ENCODE measurements around the gene DAB2. TPM values are rescaled to one million over a fixed set of nuclear protein-coding genes. Genes with fewer than 3 reads are reported as not detected.

Gene DAB2
- total RNA-seq, 1 donor from 2014 or later = 14.6 TPM

DNA sequence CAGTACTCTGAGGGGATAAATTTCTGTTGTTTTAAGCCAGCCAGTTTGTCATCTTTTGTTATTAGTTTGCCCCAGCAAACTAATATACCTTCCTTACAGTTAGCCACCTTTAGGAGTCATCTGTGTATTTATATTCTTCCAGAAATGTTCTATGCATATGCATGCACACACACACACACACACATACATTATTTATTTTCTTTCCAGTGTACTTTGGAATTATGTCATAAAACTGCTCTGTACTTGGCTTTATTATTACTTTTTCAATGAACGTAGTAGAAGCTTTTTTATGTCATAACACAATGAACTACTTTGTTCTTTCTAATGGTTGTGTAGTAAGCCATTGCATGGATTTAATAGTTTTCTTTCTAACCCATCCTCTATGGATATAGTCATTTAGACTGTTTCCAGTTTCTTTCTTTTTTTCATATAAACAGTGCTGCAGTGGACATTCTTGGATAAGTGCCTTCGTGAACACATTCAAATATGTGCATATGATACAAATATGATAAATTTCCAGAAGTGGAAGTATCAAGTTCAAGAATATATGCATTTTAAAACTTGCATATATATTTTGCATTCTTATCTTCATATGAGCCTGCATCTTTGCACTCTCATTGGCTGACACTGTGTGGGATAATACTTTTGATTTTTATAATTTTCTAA, 26.6 kb upstream of the DAB2 start:
- Histone ChIP-seq H3K4me3 (ENCODE audit: low read depth, low read length) (no peak overlapping the region), H3K36me3 (ENCODE audit: control insufficient read depth, insufficient read depth, low read length) (no peaks in the 10 kb centered on the region), H3K27me3 (ENCODE audit: control insufficient read depth, insufficient read depth, low read length) (no peaks in the 10 kb centered on the region)
- no peak for TF ChIP-seq CTCF (IDR thresholded peaks at IDR 0.05; ENCODE audit: insufficient read depth, low read length, poor library complexity, severe bottlenecking)
- no peak for DNase-seq (ENCODE audit: low read depth)

- no peak for TF ChIP-seq CTCF (IDR thresholded peaks at IDR 0.05; ENCODE audit: insufficient read depth, low read length, poor library complexity, severe bottlenecking)
- H3K4me3 ChIP-seq (ENCODE audit: low read depth, low read length) = no peak overlapping the region
- no peaks in the 10 kb centered on the region for H3K27me3 ChIP-seq (ENCODE audit: control insufficient read depth, insufficient read depth, low read length)
- no peaks in the 10 kb centered on the region for H3K36me3 ChIP-seq (ENCODE audit: control insufficient read depth, insufficient read depth, low read length)
- DNase-seq (ENCODE audit: low read depth) = no peak
These were observed 25.7 kb upstream of the DAB2 start for GRCh38 chr5:39450487-39450886.

DNA sequence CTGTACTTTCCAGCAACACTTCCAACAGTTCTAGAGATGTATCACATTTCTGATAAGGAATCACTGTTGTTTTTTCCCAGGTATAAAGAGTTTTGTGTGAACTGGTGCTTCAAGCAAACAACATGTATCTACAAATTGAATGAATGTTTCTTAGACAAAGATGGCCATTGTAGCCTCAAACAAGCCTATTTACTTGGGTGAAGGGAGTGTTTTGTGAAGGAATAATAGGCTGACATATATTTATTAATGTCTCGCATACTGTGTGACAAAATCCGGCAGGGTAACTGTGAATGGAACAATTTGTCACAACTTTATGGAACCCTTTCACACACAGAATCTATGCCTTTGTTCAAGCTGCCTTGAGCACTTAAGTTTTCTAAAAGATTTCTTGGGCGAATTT, 24.8 kb upstream of the DAB2 start:
- Histone ChIP-seq H3K27me3 (ENCODE audit: control insufficient read depth, insufficient read depth, low read length) (no peaks in the 10 kb centered on the region), H3K36me3 (ENCODE audit: control insufficient read depth, insufficient read depth, low read length) (no peaks in the 10 kb centered on the region), H3K4me3 (ENCODE audit: low read depth, low read length) (no peak overlapping the region)
- DNase-seq (ENCODE audit: low read depth) = no peak
- TF ChIP-seq CTCF (IDR thresholded peaks at IDR 0.05; ENCODE audit: insufficient read depth, low read length, poor library complexity, severe bottlenecking) = no peak

- DNase-seq (ENCODE audit: low read depth) = no peak
- H3K4me3 ChIP-seq (ENCODE audit: low read depth, low read length) = no peak overlapping the region
- TF ChIP-seq CTCF (IDR thresholded peaks at IDR 0.05; ENCODE audit: insufficient read depth, low read length, poor library complexity, severe bottlenecking) = no peak
- no peaks in the 10 kb centered on the region for H3K27me3 ChIP-seq (ENCODE audit: control insufficient read depth, insufficient read depth, low read length)
- no peaks in the 10 kb centered on the region for H3K36me3 ChIP-seq (ENCODE audit: control insufficient read depth, insufficient read depth, low read length)
These were observed 23.8 kb upstream of the DAB2 start for GRCh38 chr5:39448506-39449128.

DNA sequence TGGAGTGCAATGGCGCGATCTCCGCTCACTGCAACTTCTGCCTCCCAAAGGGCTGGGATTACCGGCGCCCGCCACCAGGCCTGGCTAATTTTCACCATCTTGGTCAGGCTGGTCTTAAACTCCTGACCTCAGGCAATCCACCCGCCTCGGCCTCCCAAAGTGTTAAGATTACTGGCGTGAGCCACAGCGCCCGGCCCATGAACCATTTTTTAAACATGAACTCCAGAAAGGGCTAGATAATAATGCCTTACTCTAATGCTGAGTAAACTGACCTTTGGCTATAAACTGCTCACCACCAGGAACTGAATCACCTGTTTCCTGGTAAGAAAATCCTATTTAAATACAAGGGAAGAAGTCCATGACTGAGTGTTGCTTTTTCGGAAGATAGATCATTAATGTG, 23.2 kb upstream of the DAB2 start:
- DNase-seq (ENCODE audit: low read depth) = no peak
- Histone ChIP-seq H3K27me3 (ENCODE audit: control insufficient read depth, insufficient read depth, low read length) (no peaks in the 10 kb centered on the region), H3K4me3 (ENCODE audit: low read depth, low read length) (no peak overlapping the region), H3K36me3 (ENCODE audit: control insufficient read depth, insufficient read depth, low read length) (no peaks in the 10 kb centered on the region)
- no peak for TF ChIP-seq CTCF (IDR thresholded peaks at IDR 0.05; ENCODE audit: insufficient read depth, low read length, poor library complexity, severe bottlenecking)

GRCh38 chr5:39447059-39447458, 22.3 kb upstream of the DAB2 start:
- no peak for DNase-seq (ENCODE audit: low read depth)
- Histone ChIP-seq H3K4me3 (ENCODE audit: low read depth, low read length) (no peak overlapping the region), H3K36me3 (ENCODE audit: control insufficient read depth, insufficient read depth, low read length) (no peaks in the 10 kb centered on the region), H3K27me3 (ENCODE audit: control insufficient read depth, insufficient read depth, low read length) (no peaks in the 10 kb centered on the region)
- TF ChIP-seq CTCF (IDR thresholded peaks at IDR 0.05; ENCODE audit: insufficient read depth, low read length, poor library complexity, severe bottlenecking) = no peak

All from kidney epithelial cell (primary cell).